ENCODE measurements around the gene TLR10. TPM values are rescaled to one million over a fixed set of nuclear protein-coding genes. Genes with fewer than 3 reads are reported as not detected.

The TLR10 gene
- total RNA-seq, 4 donors from 2014 or later = 0.09 to 0.38 (median 0.38) TPM; not detected in 1

DNA sequence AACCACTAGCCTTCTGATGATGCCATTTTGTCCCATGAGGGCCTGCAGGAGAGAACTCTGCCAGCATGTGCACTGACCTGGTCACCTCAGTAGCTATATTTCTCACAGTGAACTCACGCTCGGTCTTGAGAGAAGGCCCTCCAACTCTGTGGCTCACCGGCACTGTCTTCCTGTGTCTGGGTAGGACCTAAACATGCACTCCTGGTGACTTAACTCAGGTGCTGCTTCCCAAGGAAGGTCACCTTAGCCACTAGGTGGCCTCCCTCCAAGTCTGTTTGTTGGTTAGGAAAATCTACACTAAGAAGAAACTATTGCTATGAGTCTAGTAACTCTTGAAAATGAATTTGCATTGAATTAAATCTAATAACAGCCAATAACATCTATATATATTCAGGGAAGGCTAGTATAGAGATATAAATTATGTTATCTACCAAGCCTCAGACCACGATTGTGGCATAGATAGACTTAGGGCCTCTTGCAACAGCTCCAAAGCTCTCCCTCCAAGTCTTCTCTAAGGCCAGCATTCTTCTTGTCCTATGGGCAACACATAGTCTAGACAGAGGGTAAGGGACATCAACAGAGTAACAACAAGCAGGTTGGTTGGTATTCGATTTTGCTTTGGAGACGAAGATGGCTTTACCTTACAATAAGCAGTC, 24.7 kb downstream of the TLR10 start:
- H3K4me1 ChIP-seq = peaks cover 0 to 13% (median 5%) of the 10 kb centered on the region in 3 donors
- DNase-seq = no peak
- intact Hi-C loops (cut with DNase I) = no loop called here
- no peak overlapping the region for H3K4me3 ChIP-seq
- H3K9me3 ChIP-seq = no peaks in the 10 kb centered on the region
- TF ChIP-seq, protein P1, sequence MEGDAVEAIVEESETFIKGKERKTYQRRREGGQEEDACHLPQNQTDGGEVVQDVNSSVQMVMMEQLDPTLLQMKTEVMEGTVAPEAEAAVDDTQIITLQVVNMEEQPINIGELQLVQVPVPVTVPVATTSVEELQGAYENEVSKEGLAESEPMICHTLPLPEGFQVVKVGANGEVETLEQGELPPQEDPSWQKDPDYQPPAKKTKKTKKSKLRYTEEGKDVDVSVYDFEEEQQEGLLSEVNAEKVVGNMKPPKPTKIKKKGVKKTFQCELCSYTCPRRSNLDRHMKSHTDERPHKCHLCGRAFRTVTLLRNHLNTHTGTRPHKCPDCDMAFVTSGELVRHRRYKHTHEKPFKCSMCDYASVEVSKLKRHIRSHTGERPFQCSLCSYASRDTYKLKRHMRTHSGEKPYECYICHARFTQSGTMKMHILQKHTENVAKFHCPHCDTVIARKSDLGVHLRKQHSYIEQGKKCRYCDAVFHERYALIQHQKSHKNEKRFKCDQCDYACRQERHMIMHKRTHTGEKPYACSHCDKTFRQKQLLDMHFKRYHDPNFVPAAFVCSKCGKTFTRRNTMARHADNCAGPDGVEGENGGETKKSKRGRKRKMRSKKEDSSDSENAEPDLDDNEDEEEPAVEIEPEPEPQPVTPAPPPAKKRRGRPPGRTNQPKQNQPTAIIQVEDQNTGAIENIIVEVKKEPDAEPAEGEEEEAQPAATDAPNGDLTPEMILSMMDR (IDR thresholded peaks at IDR 0.05) = peak; percentile 22 to 52 (median 24)
- TF ChIP-seq POLR2A (IDR thresholded peaks at IDR 0.05) = no peak
- no peak overlapping the region for H3K27ac ChIP-seq
- H3K36me3 ChIP-seq = no peaks in the 10 kb centered on the region
- no peaks in the 10 kb centered on the region for H3K27me3 ChIP-seq
- 87 to 88% methylated on average over 6 of the region's 6 CpGs for WGBS, 2 donors

GRCh38 chr4:38752941-38753806, 29.6 kb downstream of the TLR10 start:
- intact Hi-C loops (cut with DNase I) = no loop called here
- Histone ChIP-seq H3K4me1 (peaks cover 0 to 23% (median 12%) of the 10 kb centered on the region in 3 donors), H3K36me3 (no peaks in the 10 kb centered on the region), H3K27ac (peak overlapping the region; percentile 15 to 87 (median 64)), H3K27me3 (no peaks in the 10 kb centered on the region), H3K9me3 (no peaks in the 10 kb centered on the region), H3K4me3 (peak overlapping the region in 1 of 4 donors; percentile 22)
- 44 to 61% methylated on average over 15 to 19 of the region's 19 CpGs for WGBS, 2 donors
- no peak for DNase-seq
- TF ChIP-seq POLR2A (IDR thresholded peaks at IDR 0.05) = no peak
- TF ChIP-seq, protein P1 (IDR thresholded peaks at IDR 0.05) = no peak

- 29 to 46% methylated on average over 8 of the region's 8 CpGs for WGBS, 2 donors
- no peak for DNase-seq
- H3K27me3 ChIP-seq = no peaks in the 10 kb centered on the region
- H3K36me3 ChIP-seq = no peaks in the 10 kb centered on the region
- H3K4me1 ChIP-seq = peaks cover 0 to 23% (median 12%) of the 10 kb centered on the region in 3 donors
- peak overlapping the region; percentile 50 to 87 (median 68) for H3K27ac ChIP-seq
- intact Hi-C loops (cut with DNase I) = no loop called here
- H3K4me3 ChIP-seq = peak overlapping the region in 1 of 4 donors; percentile 19
- no peaks in the 10 kb centered on the region for H3K9me3 ChIP-seq
- TF ChIP-seq, protein P1 (IDR thresholded peaks at IDR 0.05) = no peak
- TF ChIP-seq POLR2A (IDR thresholded peaks at IDR 0.05) = no peak
Observed at GRCh38 chr4:38752372-38752940, 30.3 kb downstream of the TLR10 start.

DNA sequence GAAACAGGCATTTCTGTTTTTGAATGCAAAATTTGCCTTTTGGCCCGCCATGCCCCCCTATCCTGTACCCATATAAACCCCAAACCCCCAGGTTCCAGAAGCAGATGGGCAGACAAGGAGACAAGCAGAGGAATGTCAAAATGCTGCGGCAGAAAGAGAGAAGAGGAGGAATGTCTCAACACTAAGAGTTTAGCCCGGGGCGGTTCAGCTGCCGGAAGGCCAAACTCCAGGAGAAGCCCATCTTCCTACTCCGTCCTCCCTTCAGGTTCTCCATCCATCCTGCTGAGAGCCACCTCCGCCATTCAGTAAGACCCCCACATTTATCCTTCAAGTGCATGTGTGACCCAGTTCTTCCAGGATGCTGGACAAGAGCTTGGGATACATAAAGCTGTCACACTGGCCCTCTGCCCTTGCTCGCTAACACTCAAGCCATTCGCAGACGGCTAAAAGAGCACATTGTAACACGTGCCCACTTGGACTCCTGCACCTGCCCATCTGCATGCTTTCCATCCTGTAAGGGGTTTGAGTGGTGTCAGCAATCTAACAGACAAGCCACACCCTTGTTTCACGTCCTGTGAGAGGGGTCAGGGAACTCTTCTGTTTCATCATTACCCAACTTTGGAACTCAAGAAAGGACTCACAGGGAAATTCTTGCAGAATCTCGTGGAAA, 31.3 kb downstream of the TLR10 start:
- H3K4me3 ChIP-seq = no peak overlapping the region
- no peaks in the 10 kb centered on the region for H3K9me3 ChIP-seq
- TF ChIP-seq, protein P1 (IDR thresholded peaks at IDR 0.05) = no peak
- TF ChIP-seq POLR2A (IDR thresholded peaks at IDR 0.05) = no peak
- H3K27me3 ChIP-seq = no peaks in the 10 kb centered on the region
- H3K27ac ChIP-seq = no peak overlapping the region
- no peak for DNase-seq
- H3K4me1 ChIP-seq = peaks cover 0 to 23% (median 12%) of the 10 kb centered on the region in 3 donors
- WGBS, 2 donors = 86 to 90% methylated on average over 9 of the region's 13 CpGs
- no peaks in the 10 kb centered on the region for H3K36me3 ChIP-seq
- intact Hi-C loops (cut with DNase I) = no loop called here

Data from esophagus squamous epithelium (tissue), 5 donors.